GM04504 (cell line): ENCODE data around the gene SCAMP4.

Experiments
- DNase-seq: peaks from one replicate; pipeline ENCODE4 v3.0.0-alpha.2; 2012; ENCODE audit warnings: low read depth

Gene SCAMP4

GRCh38 chr19:1938071-1938470, 32.9 kb downstream of the SCAMP4 start:
- no peak for DNase-seq

DNA sequence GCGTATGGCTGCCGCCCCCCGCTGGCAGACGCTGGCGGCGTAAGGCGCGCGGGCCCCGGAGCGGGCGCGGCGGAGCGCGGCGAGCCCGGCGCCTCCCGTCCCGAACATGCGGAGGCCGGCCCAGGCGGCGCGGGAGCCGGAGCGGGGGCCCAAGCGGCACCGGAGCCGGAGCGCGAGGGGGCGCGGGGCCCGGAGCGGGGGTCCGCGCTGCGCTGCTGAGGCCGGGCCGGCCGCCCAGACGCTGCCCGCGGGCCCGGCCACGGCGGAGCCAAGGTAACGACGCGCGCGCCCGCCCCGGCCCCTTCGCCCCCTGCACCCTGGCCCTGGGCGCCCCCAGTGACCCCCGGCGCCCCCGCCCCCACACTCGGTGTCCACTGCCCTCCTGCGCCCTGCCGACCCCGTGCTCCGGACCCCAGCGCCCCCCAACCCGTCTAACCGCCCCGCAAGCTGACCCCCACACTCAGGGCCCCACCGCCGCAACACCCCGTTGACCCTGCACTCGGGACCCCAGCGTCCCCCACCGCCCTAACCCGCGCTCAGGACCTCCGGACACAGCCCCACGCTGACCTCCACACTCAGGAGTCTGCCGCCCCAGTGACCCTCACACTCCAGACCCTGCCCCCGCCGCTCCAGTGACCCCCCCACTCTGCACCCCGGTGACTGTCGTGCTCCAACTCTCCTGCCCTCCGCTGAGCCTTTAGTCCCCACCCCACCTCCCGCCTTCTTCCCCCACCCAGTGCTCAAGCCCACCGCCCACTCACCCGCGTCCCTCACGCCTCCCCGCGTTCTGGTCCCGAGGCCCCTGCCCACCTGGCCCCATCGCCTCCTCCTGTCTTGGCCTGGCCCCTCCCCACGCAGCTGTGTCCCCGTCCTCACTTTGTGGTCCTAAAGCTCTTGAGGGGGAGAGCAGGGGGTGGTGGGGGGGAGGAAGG, 36.2 kb downstream of the SCAMP4 start, which contains the start of gene CSNK1G2:
CSNK1G2 (plus strand) TSS at position 27 of the 932 bp plus-strand sequence. CDS start 28,601 bp downstream, outside the sequence.
- no peak for DNase-seq

GRCh38 chr19:1942078-1942933, 37.1 kb downstream of the SCAMP4 start:
- DNase-seq: peak; percentile 40

GRCh38 chr19:1942934-1943555, 37.8 kb downstream of the SCAMP4 start:
- no peak for DNase-seq

- DNase-seq: no peak
Observed at GRCh38 chr19:1943661-1944087, 38.5 kb downstream of the SCAMP4 start.

GRCh38 chr19:1944088-1944915, 39.1 kb downstream of the SCAMP4 start:
- no peak for DNase-seq

DNA sequence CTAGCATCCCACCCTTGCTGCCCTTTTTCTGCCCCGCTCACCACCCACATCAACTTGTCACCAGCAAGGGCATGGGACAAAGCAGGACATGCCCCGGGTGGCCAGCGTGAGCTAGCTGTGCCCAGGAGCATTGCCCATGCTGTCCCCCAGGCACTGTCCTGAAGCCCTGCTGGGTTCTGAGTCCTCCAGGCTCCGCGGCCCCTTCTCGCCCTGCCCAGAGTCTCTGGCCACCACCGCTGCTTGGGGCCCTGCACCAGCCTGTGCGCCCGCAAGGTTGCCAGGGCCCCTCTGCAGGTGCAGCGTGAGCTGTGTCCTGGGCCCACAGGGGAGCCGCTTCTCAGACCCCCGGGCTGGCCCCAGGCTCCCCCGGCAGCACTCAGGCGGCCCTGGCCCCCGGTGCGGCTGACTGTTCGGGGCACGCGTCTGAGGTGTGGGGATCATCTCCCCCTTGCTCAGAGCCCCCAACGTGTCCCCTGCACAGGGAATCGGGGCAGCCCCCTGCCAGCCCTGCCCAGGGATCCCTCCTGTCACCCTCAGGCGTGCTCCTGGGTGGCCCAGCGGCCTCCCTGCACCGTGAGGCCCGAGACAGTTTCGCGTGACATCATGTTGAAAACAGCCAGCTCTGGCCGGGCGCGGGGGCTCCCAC, 39.8 kb downstream of the SCAMP4 start:
- DNase-seq: no peak

DNA sequence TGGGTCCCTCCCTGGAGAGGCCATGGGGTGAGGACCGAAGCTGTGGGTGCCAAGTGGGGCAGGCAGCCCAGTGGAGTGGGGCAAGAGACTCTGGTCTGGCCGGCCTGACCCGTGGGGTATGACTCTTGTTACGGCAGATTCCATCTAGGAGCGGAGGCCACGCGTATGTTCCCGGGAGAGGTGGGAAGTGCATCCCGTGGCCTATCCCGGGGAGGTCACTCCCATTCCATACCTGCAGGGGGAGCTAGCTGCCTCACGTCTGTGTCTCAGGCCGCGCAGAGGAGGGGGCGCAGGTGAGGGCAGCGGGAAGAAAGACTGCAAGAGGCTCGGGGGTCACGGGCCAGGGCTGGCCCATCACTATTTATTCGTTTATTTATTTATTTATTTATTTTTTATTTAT, 40.7 kb downstream of the SCAMP4 start:
- no peak for DNase-seq

- DNase-seq: no peak
Observed at GRCh38 chr19:1947651-1948209, 42.5 kb downstream of the SCAMP4 start.

- DNase-seq: no peak
Observed at GRCh38 chr19:1949304-1950101, 44.3 kb downstream of the SCAMP4 start.

- no peak for DNase-seq
Observed at GRCh38 chr19:1950640-1951039, 45.4 kb downstream of the SCAMP4 start.

DNA sequence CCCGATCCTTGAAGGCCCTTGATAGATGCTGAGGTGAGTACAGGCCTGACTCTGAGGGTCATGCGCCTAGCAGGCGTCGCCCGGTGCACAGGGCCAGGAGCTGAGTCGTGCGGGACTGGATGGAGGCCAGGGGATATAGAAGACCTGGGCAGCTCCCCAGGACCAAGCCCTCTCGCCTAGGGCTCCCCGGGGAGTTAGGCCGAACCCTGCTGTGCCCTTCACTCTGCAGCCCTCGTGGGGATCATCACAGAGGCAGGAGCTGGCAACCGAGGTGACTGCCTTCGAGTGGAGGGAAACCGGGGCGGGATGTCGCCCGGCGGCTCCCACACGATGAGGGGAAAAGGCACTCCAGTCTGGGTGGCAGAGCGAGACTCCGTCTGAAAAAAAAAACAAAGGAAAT, 47.4 kb downstream of the SCAMP4 start:
- DNase-seq: no peak

DNA sequence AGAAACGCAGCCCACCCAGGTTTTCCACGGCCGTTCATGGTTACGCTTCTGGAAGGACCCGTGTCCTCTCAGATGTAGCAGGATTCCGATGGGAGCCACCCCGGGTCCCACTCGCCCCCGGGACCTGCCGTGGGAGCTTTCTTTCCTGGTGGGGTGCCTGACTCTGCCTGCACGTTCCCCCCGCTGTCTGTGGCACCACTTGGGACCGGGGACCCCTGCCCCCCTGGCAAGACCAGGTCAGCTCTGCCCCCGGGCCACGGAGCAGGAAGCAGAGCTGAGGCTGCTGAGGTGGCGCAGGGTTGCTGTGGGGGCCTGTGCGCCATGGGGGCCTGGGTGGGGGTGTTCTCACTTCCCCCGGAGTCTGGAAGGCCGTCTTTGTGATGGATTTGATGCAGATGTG, 47.8 kb downstream of the SCAMP4 start:
- no peak for DNase-seq

- DNase-seq: no peak
Observed at GRCh38 chr19:1953441-1954094, 48.4 kb downstream of the SCAMP4 start.

GRCh38 chr19:1954532-1954933, 49.3 kb downstream of the SCAMP4 start:
- no peak for DNase-seq

- DNase-seq: no peak
Observed at GRCh38 chr19:1955171-1956121, 50.2 kb downstream of the SCAMP4 start.

- DNase-seq: no peak
Observed at GRCh38 chr19:1956122-1956494, 50.9 kb downstream of the SCAMP4 start.

- no peak for DNase-seq
Observed at GRCh38 chr19:1956868-1957492, 51.8 kb downstream of the SCAMP4 start.
